Neural crest cell (in vitro differentiated cells): ENCODE measurements around the gene FMN1. TPM values are rescaled to one million over a fixed set of nuclear protein-coding genes. Genes with fewer than 3 reads are reported as not detected.

Source experiments
- DNase-seq: peaks from one replicate; pipeline ENCODE4 v3.0.0; 2021; ENCODE audit warnings: low read depth, mixed read lengths, low spot score
- H3K27ac Mint-ChIP-seq: one replicate; pipeline ENCODE4 v1.8.0; 2021; ENCODE audit warnings: mild to moderate bottlenecking, mixed read lengths; ENCODE audit not compliant: unreplicated experiment
- H3K27me3 Mint-ChIP-seq: 2 replicates; pipeline ENCODE4 v1.8.0; 2021; ENCODE audit warnings: low read depth, mild to moderate bottlenecking, mixed read lengths
- H3K36me3 Mint-ChIP-seq: 2 replicates; pipeline ENCODE4 v1.8.0; 2021; ENCODE audit warnings: low read depth, mild to moderate bottlenecking, mixed read lengths
- H3K4me1 Mint-ChIP-seq: 2 replicates; pipeline ENCODE4 v1.8.0; 2021; ENCODE audit warnings: mixed read lengths
- H3K4me3 Mint-ChIP-seq: one replicate; pipeline ENCODE4 v1.8.0; 2021; ENCODE audit warnings: mild to moderate bottlenecking, mixed read lengths
- H3K9me3 Mint-ChIP-seq: 2 replicates; pipeline ENCODE4 v1.8.0; 2021; ENCODE audit warnings: mixed read lengths
- total RNA-seq: library from RNA; stranded (reverse); gene quantifications from 2 replicates; pipeline ENCODE4 v1.2.1, GENCODE V29; 2021
- TF ChIP-seq, protein P1 (sequence below): fragments of 200-600 bp; sonication (generic); conservative IDR thresholded peaks from 2 replicates; pipeline ENCODE4 v1.5.0; 2021; ENCODE audit warnings: antibody characterized with exemption, mild to moderate bottlenecking

The FMN1 gene
- total RNA-seq, 1 donor from 2014 or later: 0.70 TPM

GRCh38 chr15:32919749-32920414 lies 274.6 kb downstream of the FMN1 start:
- H3K27ac Mint-ChIP-seq: no peak overlapping the region
- no peaks in the 10 kb centered on the region for H3K9me3 Mint-ChIP-seq

GRCh38 chr15:32918547-32918946 lies 276.0 kb downstream of the FMN1 start:
- Mint-ChIP-seq H3K4me3 (no peak overlapping the region), H3K4me1 (no peaks in the 10 kb centered on the region), H3K9me3 (no peaks in the 10 kb centered on the region), H3K27me3 (no peaks in the 10 kb centered on the region), H3K36me3 (no peaks in the 10 kb centered on the region), H3K27ac (no peak overlapping the region)
- TF ChIP-seq, protein P1, sequence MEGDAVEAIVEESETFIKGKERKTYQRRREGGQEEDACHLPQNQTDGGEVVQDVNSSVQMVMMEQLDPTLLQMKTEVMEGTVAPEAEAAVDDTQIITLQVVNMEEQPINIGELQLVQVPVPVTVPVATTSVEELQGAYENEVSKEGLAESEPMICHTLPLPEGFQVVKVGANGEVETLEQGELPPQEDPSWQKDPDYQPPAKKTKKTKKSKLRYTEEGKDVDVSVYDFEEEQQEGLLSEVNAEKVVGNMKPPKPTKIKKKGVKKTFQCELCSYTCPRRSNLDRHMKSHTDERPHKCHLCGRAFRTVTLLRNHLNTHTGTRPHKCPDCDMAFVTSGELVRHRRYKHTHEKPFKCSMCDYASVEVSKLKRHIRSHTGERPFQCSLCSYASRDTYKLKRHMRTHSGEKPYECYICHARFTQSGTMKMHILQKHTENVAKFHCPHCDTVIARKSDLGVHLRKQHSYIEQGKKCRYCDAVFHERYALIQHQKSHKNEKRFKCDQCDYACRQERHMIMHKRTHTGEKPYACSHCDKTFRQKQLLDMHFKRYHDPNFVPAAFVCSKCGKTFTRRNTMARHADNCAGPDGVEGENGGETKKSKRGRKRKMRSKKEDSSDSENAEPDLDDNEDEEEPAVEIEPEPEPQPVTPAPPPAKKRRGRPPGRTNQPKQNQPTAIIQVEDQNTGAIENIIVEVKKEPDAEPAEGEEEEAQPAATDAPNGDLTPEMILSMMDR: no peak
- DNase-seq: no peak

More at GRCh38 chr15:32919749-32920414, 274.6 kb downstream of the FMN1 start:
- Mint-ChIP-seq H3K36me3 (no peaks in the 10 kb centered on the region), H3K4me1 (no peaks in the 10 kb centered on the region), H3K4me3 (no peak overlapping the region), H3K27me3 (no peaks in the 10 kb centered on the region)
- TF ChIP-seq, protein P1: no peak
- no peak for DNase-seq

DNA sequence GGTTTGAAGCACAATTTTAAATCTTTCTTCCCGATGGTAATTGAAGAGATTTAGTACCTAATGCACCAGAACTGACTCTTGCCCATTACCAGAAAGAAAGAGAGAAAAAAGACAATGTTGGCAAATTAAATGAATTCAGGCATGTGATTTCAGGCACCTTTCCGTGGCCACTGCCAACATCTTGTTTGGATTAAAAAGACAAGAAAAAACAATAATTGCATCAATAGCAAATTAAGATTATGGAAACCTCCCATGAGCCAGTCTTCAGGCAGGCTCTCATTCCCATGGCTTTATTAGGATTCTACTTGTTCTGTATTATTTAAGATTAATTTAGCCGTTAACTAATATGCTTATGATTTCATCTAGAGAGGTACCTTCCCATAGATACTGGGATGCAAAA lies 283.7 kb downstream of the FMN1 start:
- Mint-ChIP-seq H3K27me3 (no peaks in the 10 kb centered on the region), H3K4me3 (no peak overlapping the region), H3K4me1 (peaks cover 10% of the 10 kb centered on the region), H3K27ac (no peak overlapping the region), H3K36me3 (no peaks in the 10 kb centered on the region), H3K9me3 (no peaks in the 10 kb centered on the region)
- TF ChIP-seq, protein P1: no peak
- DNase-seq: no peak

- Mint-ChIP-seq H3K27me3 (no peaks in the 10 kb centered on the region), H3K9me3 (no peaks in the 10 kb centered on the region), H3K36me3 (no peaks in the 10 kb centered on the region), H3K4me3 (no peak overlapping the region), H3K4me1 (peaks cover 10% of the 10 kb centered on the region), H3K27ac (no peak overlapping the region)
- TF ChIP-seq, protein P1: no peak
- DNase-seq: no peak
Observed at GRCh38 chr15:32909431-32909830, 285.1 kb downstream of the FMN1 start.

DNA sequence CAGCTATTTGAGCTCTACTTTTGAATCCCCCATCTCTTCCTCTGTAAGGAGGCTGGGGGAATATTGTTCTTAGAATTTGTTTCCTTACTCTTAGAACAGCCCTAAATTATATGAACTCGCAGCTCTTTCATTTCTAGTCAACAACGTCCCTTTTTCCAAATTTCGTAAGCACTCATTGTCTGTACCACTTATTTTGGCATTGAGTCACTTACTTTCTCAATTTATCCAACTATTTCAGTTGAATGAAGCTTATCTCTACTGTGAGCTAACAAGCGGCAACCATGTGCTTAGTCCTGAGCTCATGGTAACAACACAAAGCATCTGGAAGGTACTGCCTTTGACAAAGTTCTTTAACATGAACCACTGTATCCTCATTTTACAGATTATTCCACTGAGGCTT lies 285.6 kb downstream of the FMN1 start:
- TF ChIP-seq, protein P1: no peak
- no peaks in the 10 kb centered on the region for H3K9me3 Mint-ChIP-seq
- no peaks in the 10 kb centered on the region for H3K27me3 Mint-ChIP-seq

More for the DNA sequence above, 285.6 kb downstream of the FMN1 start:
- H3K36me3 Mint-ChIP-seq: no peaks in the 10 kb centered on the region
- DNase-seq: no peak
- H3K4me1 Mint-ChIP-seq: peaks cover 10% of the 10 kb centered on the region
- no peak overlapping the region for H3K27ac Mint-ChIP-seq
- no peak overlapping the region for H3K4me3 Mint-ChIP-seq
